ENCODE results near the gene NDUFA11. TPM values are rescaled to one million over a fixed set of nuclear protein-coding genes. Genes with fewer than 3 reads are reported as not detected.
"Not testable (repeated sequence)": the region's sequence is repeated elsewhere in the genome, so short reads cannot be mapped to it uniquely, and the experiment has no call there.

NDUFA11 gene
- total RNA-seq, 2 experiments from 2014 or later, result 225 to 228 TPM

- Mint-ChIP-seq H3K36me3 (ENCODE audit: low read depth) (no peaks in the 10 kb centered on the region), H3K27ac (no peak overlapping the region), H3K27me3 (ENCODE audit: low read depth) (no peaks in the 10 kb centered on the region), H3K4me3 (no peak overlapping the region), H3K9me3 (ENCODE audit: insufficient read depth) (no peaks in the 10 kb centered on the region), H3K4me1 (ENCODE audit: low read depth) (peaks cover 4% of the 10 kb centered on the region)
- ATAC-seq (no peak), DNase-seq (no peak)
- ChIA-PET CTCF (no interaction called here), POLR2A (no interaction called here)
Measured at GRCh38 chr19:5857203-5858081, 46.1 kb downstream of the NDUFA11 start.

GRCh38 chr19:5855151-5855550 lies 48.4 kb downstream of the NDUFA11 start:
- H3K36me3 Mint-ChIP-seq (ENCODE audit: low read depth); POLR2A ChIA-PET; H3K4me3 Mint-ChIP-seq; H3K27ac Mint-ChIP-seq; H3K27me3 Mint-ChIP-seq (ENCODE audit: low read depth); H3K9me3 Mint-ChIP-seq (ENCODE audit: insufficient read depth); DNase-seq; ATAC-seq; CTCF ChIA-PET; H3K4me1 Mint-ChIP-seq (ENCODE audit: low read depth): not testable (repeated sequence)

- ATAC-seq; H3K4me3 Mint-ChIP-seq; DNase-seq; CTCF ChIA-PET; H3K36me3 Mint-ChIP-seq (ENCODE audit: low read depth); POLR2A ChIA-PET; H3K4me1 Mint-ChIP-seq (ENCODE audit: low read depth); H3K27me3 Mint-ChIP-seq (ENCODE audit: low read depth); H3K27ac Mint-ChIP-seq; H3K9me3 Mint-ChIP-seq (ENCODE audit: insufficient read depth): not testable (repeated sequence)
Measured at GRCh38 chr19:5854121-5854520, 49.5 kb downstream of the NDUFA11 start.

GRCh38 chr19:5851302-5851701 lies 52.3 kb downstream of the NDUFA11 start, which contains the start of gene FUT3:
Gene FUT3, minus strand, starts transcription at chr19:5851449.
- no peak for DNase-seq
- ChIA-PET POLR2A (no interaction called here), CTCF (interaction anchor here (0.7 kb wide), 1 partner anchor 145 kb away, joined by 4 read pairs; no protein-coding TSS in a partner anchor)
- no peak for ATAC-seq
- H3K4me1 Mint-ChIP-seq (ENCODE audit: low read depth), result peaks cover 6% of the 10 kb centered on the region
- no peaks in the 10 kb centered on the region for H3K27me3 Mint-ChIP-seq (ENCODE audit: low read depth)
- H3K27ac Mint-ChIP-seq, result no peak within 1 kb of the TSS
- no peaks in the 10 kb centered on the region for H3K36me3 Mint-ChIP-seq (ENCODE audit: low read depth)
- no peaks in the 10 kb centered on the region for H3K9me3 Mint-ChIP-seq (ENCODE audit: insufficient read depth)
- no peak within 1 kb of the TSS for H3K4me3 Mint-ChIP-seq

GRCh38 chr19:5850743-5851293 lies 52.8 kb downstream of the NDUFA11 start:
- no peaks in the 10 kb centered on the region for H3K36me3 Mint-ChIP-seq (ENCODE audit: low read depth)
- peaks cover 6% of the 10 kb centered on the region for H3K4me1 Mint-ChIP-seq (ENCODE audit: low read depth)
- DNase-seq (no peak), ATAC-seq (no peak)
- no peak overlapping the region for H3K27ac Mint-ChIP-seq
- ChIA-PET POLR2A (no interaction called here), CTCF (interaction anchor here (0.7 kb wide), 1 partner anchor 146 kb away, joined by 4 read pairs; no protein-coding TSS in a partner anchor)
- no peaks in the 10 kb centered on the region for H3K9me3 Mint-ChIP-seq (ENCODE audit: insufficient read depth)
- no peaks in the 10 kb centered on the region for H3K27me3 Mint-ChIP-seq (ENCODE audit: low read depth)
- no peak overlapping the region for H3K4me3 Mint-ChIP-seq

GRCh38 chr19:5850189-5850588 lies 53.4 kb downstream of the NDUFA11 start:
- Mint-ChIP-seq H3K36me3 (ENCODE audit: low read depth) (no peaks in the 10 kb centered on the region), H3K4me3 (no peak overlapping the region), H3K9me3 (ENCODE audit: insufficient read depth) (no peaks in the 10 kb centered on the region), H3K27me3 (ENCODE audit: low read depth) (no peaks in the 10 kb centered on the region), H3K27ac (no peak overlapping the region), H3K4me1 (ENCODE audit: low read depth) (peaks cover 6% of the 10 kb centered on the region)
- DNase-seq, result no peak
- no peak for ATAC-seq
- POLR2A ChIA-PET, result no interaction called here
- CTCF ChIA-PET, result no interaction called here

- POLR2A ChIA-PET; ATAC-seq; CTCF ChIA-PET; H3K27ac Mint-ChIP-seq; H3K36me3 Mint-ChIP-seq (ENCODE audit: low read depth); H3K4me3 Mint-ChIP-seq; H3K27me3 Mint-ChIP-seq (ENCODE audit: low read depth); H3K9me3 Mint-ChIP-seq (ENCODE audit: insufficient read depth); DNase-seq; H3K4me1 Mint-ChIP-seq (ENCODE audit: low read depth): not testable (repeated sequence)
Measured at GRCh38 chr19:5848621-5849020, 55.0 kb downstream of the NDUFA11 start.

- not testable (repeated sequence) for H3K27ac Mint-ChIP-seq
Measured at GRCh38 chr19:5847846-5848245, 55.7 kb downstream of the NDUFA11 start.

More at GRCh38 chr19:5847846-5848245, 55.7 kb downstream of the NDUFA11 start:
- H3K4me3 Mint-ChIP-seq; H3K36me3 Mint-ChIP-seq (ENCODE audit: low read depth); DNase-seq; CTCF ChIA-PET; POLR2A ChIA-PET; H3K27me3 Mint-ChIP-seq (ENCODE audit: low read depth); ATAC-seq; H3K4me1 Mint-ChIP-seq (ENCODE audit: low read depth); H3K9me3 Mint-ChIP-seq (ENCODE audit: insufficient read depth): not testable (repeated sequence)

Other genes starting within 250 kb of the NDUFA11 start
- gene MICOS13, start 223.3 kb downstream of the NDUFA11 start, total RNA-seq, result 10 to 100 TPM; 53.1 to 55.1 TPM
- gene HSD11B1L, start 222.8 kb downstream of the NDUFA11 start, total RNA-seq, result 1 to 10 TPM; 2.0 to 2.1 TPM
- gene RPL36, start 213.5 kb downstream of the NDUFA11 start, total RNA-seq, result 100 to 1,000 TPM; 926 to 951 TPM
- 100 to 1,000 TPM; 114 to 129 TPM for gene LONP1, start 183.6 kb downstream of the NDUFA11 start, total RNA-seq
- gene CATSPERD, start 183.2 kb downstream of the NDUFA11 start, total RNA-seq, result not detected
- gene PRR22, start 119.0 kb downstream of the NDUFA11 start, total RNA-seq, result 1 to 10 TPM; 5.7 to 6.0 TPM
- gene DUS3L, start 112.6 kb downstream of the NDUFA11 start, total RNA-seq, result 10 to 100 TPM; 56.6 to 66.3 TPM
- not detected for gene NRTN, start 98.7 kb downstream of the NDUFA11 start, total RNA-seq
- gene FUT6, start 64.1 kb downstream of the NDUFA11 start, total RNA-seq, result under 1 TPM; 0.16 to 0.18 TPM
- not detected for gene FUT3, start 52.3 kb downstream of the NDUFA11 start, total RNA-seq
- gene FUT5, start 33.2 kb downstream of the NDUFA11 start, total RNA-seq, result not detected
- gene VMAC, start 1.1 kb upstream of the NDUFA11 start, total RNA-seq, result 1 to 10 TPM; 6.2 to 6.8 TPM
- gene CAPS, start 10.5 kb upstream of the NDUFA11 start, total RNA-seq, result 10 to 100 TPM; 11.4 to 12.0 TPM
- gene RANBP3, start 74.3 kb upstream of the NDUFA11 start, total RNA-seq, result 10 to 100 TPM; 82.2 to 93.6 TPM
- 10 to 100 TPM; 12.3 to 13.8 TPM for gene RFX2, start 206.7 kb upstream of the NDUFA11 start, total RNA-seq
- gene ACSBG2, start 231.9 kb upstream of the NDUFA11 start, total RNA-seq, result not detected

All from activated CD8-positive, alpha-beta T cell treated with anti-CD3 and anti-CD28 coated beads, Interleukin-2, amount 10 ng/mL, durations not matched to agents 7 days and 5 days (primary cell).